Urinary bladder (tissue), 4 donors: ENCODE measurements around the gene NDUFAF2. TPM values are rescaled to one million over a fixed set of nuclear protein-coding genes. Genes with fewer than 3 reads are reported as not detected.
"Not testable (repeated sequence)": the region's sequence is repeated elsewhere in the genome, so short reads cannot be mapped to it uniquely, and the experiment has no call there.

ENCODE experiments used
- DNase-seq: peaks from one replicate; pipeline ENCODE4 v3.0.0-alpha.2; 2015; ENCODE audit errors: extremely low spot score
- H3K27ac ChIP-seq: one replicate; pipeline ENCODE4 v1.5.1; 2013; ENCODE audit warnings: low read depth, mild to moderate bottlenecking, moderate library complexity
- H3K36me3 ChIP-seq: one replicate; pipeline ENCODE4 v1.6.1; 2013; ENCODE audit warnings: mild to moderate bottlenecking, moderate library complexity; ENCODE audit not compliant: insufficient read depth
- H3K4me1 ChIP-seq: one replicate; pipeline ENCODE4 v1.6.1; 2013; ENCODE audit warnings: mild to moderate bottlenecking, moderate library complexity; ENCODE audit not compliant: insufficient read depth
- H3K4me3 ChIP-seq: one replicate; pipeline ENCODE4 v1.5.1; 2013; ENCODE audit warnings: low read depth, low read length
- WGBS: extraction: QIAGEN DNeasy Blood & Tissue Kit; methylation state at CpG from one replicate; pipeline ENCODE4 v1.1.7; 2013; 5-methylcytosine and 5-hydroxymethylcytosine counted together
- polyA plus RNA-seq: library from polyadenylated mRNA; stranded (reverse); fragments of 200-250 nt; gene quantifications from one replicate; pipeline ENCODE4 v1.2.3, GENCODE V29; 2013
- total RNA-seq: library from RNA; depleted of rRNA; stranded (reverse); fragments of >200 nt; gene quantifications from one replicate; pipeline ENCODE4 v1.2.3, GENCODE V29; 2014
- donor health status: healthy with polysubstance abuse.
- donor health status: healthy.

NDUFAF2 gene
- total and polyA plus RNA-seq, 2 donors = 23.8 to 49.8 TPM

DNA sequence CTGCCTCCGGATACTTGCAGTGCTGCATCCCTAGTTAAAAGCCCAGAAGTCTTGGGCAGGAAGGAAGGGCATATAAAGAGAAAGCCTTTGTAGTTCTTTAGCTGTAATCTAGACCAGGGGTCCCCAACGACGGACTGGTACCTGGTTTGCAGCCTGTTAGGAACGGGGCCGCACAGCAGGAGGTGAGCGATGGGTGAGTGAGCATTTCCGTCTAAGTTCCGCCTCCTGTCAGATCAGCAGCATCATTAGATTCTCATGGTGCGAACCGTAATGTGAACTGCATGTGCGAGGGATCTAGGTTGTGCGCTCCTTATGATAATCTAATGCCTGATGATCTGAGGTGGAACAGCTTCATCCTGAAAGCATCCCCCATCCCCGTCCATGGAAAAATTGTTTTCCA is 218.9 kb downstream of the NDUFAF2 start:
- Histone ChIP-seq H3K4me3 (no peak overlapping the region), H3K4me1 (no peaks in the 10 kb centered on the region), H3K27ac (no peak overlapping the region), H3K36me3 (peaks cover 4% of the 10 kb centered on the region)
- DNase-seq = no peak
- WGBS = 95% methylated on average over 13 of the region's 13 CpGs

DNA sequence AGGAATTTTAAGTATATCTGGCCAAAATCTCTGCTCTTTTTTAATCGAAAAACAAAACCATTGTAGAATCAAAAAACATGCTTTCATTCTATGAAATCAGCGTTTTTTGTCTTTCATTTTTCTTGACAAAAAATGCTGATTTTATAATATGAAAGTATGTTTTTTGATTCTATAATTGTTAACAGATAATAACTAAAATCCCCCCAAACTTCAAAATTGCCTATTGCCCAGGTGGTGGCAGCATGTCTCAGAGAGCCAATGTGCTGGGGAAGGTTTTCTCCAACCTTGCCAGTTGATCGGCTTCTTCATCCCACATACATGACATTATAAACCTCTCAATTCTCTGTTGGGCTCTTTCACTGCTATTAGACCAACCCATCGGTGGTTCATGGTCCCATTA is 222.4 kb downstream of the NDUFAF2 start:
- WGBS = 65% methylated on average over 4 of the region's 4 CpGs
- H3K27ac ChIP-seq = no peak overlapping the region
- H3K4me3 ChIP-seq = no peak overlapping the region
- no peak for DNase-seq
- no peaks in the 10 kb centered on the region for H3K4me1 ChIP-seq
- no peaks in the 10 kb centered on the region for H3K36me3 ChIP-seq

DNA sequence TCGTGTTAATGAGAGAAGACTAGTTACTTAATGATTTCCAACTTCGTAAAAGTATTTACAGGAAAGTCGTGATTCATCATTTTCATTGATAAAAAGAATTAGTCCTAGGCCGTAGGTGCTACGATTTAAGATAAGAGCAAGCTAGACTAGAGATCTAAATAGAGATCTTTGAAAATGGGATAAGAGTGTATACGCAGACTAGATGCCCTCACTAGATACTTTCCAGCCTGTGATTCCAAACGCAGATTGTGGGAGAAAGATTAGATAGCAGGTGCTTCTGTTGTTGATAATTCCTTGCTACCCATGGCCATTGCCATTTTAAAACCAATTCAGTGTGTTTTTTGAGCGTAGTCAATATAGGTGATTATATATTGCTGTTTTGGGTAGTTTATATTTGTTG is 223.9 kb downstream of the NDUFAF2 start:
- DNase-seq = no peak
- Histone ChIP-seq H3K4me3 (no peak overlapping the region), H3K4me1 (no peaks in the 10 kb centered on the region), H3K27ac (no peak overlapping the region), H3K36me3 (no peaks in the 10 kb centered on the region)
- 83% methylated on average over 8 of the region's 8 CpGs for WGBS

DNA sequence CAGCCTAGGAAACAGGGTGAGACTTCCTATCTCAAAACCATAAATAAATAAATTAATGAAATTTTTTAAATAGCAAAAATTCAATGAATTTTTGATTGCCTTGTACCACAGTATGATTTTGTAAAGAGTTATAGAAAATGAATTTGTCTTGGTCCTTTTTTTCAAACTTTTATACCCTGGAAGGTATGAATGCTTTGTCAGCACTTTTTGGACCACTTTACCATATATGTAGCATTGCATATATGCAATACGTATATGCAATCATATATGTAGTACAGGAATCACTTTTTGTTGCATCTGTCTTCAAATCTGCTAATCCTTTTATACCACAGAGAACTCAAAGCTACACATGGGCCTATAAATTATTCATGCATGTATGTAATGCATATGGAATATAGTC is 226.5 kb downstream of the NDUFAF2 start:
- WGBS = 95% methylated on average over 1 of the region's 1 CpG
- H3K27ac ChIP-seq = no peak overlapping the region
- no peaks in the 10 kb centered on the region for H3K36me3 ChIP-seq
- H3K4me1 ChIP-seq = no peaks in the 10 kb centered on the region
- DNase-seq = no peak
- H3K4me3 ChIP-seq = no peak overlapping the region

DNA sequence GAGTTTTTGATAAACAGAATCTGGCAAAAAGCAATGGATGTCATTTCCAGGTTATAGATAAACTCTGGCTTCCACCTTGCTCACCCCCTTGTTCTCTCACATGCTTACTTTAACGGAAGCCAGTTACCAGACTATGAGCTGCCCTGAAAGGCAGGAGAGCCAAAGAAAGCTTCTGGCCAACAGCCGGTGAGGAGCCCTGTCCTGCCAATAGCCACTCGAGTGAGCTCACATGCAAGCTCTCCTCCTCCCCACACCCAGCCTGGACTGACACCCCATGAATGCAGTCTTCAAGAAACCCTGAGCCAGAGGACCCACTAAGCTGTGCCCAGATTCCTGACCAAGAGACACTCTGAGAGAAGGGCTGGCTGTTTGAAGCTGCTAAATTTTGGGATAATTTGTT is 231.6 kb downstream of the NDUFAF2 start:
- H3K36me3 ChIP-seq = no peaks in the 10 kb centered on the region
- no peak overlapping the region for H3K4me3 ChIP-seq
- no peak overlapping the region for H3K27ac ChIP-seq
- 93% methylated on average over 3 of the region's 3 CpGs for WGBS
- H3K4me1 ChIP-seq = no peaks in the 10 kb centered on the region
- DNase-seq = no peak

DNA sequence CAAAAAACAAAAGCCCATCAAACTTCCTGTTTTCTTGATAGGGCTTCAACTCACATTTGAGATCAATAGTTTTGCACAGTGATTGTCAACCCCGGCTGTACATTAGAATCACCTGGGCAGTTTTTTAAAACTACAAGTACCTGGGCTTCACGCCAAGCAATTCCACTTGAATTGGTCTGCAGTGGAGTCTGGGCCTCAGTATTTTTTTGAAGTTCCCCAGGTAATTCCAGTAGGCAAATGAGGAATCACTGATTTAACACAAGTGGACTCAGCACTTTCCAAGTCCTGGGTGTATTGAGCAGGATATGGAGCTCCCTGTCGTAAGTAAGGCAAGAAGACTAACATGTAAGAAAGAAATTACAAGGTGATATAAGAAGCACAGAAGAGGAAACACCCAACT is 232.1 kb downstream of the NDUFAF2 start:
- Histone ChIP-seq H3K4me1 (no peaks in the 10 kb centered on the region), H3K36me3 (no peaks in the 10 kb centered on the region), H3K4me3 (no peak overlapping the region), H3K27ac (no peak overlapping the region)
- 96% methylated on average over 3 of the region's 3 CpGs for WGBS
- no peak for DNase-seq

DNA sequence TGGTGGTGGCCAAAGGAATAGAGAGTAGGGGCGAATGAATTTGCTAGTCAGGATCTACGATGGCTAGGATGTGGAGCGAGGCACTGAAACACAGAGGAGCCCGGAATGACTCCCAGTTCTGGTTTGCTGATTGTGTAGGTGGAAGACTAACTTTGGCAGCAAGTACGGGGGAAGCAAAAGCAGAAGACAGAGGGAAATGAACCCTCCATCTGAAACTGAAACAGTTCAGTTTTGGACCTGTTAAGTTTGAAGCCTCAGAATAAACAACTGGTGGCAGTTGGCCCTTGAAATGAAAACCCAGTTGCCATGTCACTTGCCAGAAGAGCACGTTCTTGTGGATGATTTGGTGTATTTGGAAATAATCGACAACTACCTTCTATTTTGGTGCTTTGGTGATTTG is 232.7 kb downstream of the NDUFAF2 start:
- Histone ChIP-seq H3K4me3 (no peak overlapping the region), H3K27ac (no peak overlapping the region), H3K36me3 (no peaks in the 10 kb centered on the region), H3K4me1 (no peaks in the 10 kb centered on the region)
- 89% methylated on average over 7 of the region's 7 CpGs for WGBS
- DNase-seq = no peak

DNA sequence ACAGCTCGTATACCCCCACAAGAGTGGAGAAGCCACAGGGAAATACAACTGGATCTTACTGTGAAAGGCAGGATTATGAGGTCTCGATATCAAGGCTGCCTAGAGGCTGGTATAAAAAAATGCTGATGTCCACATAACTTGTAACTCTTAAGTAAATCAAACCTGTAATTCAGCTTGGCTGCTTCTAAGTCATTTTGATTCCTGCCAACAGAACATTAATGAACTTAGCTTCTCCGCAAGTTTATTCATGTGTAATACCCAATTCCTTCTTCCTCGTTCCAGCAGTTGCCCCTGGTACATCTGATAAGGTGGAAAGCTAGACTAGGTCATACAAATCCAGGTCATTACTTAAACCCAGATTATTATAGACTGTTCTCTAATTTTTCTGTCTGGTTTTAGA is 233.7 kb downstream of the NDUFAF2 start:
- H3K4me3 ChIP-seq = no peak overlapping the region
- H3K4me1 ChIP-seq = no peaks in the 10 kb centered on the region
- H3K27ac ChIP-seq = no peak overlapping the region
- H3K36me3 ChIP-seq = no peaks in the 10 kb centered on the region
- 81% methylated on average over 4 of the region's 4 CpGs for WGBS
- DNase-seq = no peak

DNA sequence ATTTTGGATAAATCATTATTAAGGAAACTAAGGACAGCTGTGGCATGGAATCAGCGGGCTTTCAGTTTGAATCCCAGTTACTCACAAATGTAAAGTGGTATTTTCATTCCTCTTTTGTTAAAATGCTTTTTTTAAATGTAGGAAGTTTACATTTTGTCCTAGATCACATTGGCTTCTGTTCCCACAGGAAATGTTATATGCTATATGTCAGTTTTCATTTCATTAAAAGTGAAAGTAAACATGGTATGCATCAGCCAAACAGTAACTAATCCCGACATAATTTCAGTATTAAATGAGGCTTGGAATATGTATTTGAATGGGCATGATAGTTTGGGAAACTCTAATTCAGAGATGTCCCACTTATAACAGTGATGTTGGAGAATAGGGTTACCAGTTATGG is 235.9 kb downstream of the NDUFAF2 start:
- no peak overlapping the region for H3K4me3 ChIP-seq
- no peaks in the 10 kb centered on the region for H3K36me3 ChIP-seq
- no peaks in the 10 kb centered on the region for H3K4me1 ChIP-seq
- 54% methylated on average over 2 of the region's 2 CpGs for WGBS
- H3K27ac ChIP-seq = no peak overlapping the region
- no peak for DNase-seq

DNA sequence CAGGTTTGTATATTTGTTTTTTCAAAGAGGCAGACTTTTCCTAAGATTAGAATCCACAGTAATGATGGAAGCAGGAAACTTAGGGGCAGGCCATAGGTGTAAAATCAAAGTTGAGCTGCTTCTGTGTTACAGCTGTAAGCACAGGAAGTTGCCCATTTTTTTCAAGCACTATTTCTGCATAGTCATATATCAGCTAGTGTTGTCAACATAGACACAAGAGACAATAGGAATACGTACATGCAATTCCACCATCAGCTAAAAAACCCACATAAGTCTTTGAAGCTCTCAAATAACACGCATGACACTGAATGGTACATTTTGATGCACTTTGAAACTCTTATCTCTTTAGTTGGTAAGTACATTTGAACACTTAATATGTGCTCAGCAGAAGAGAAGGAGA is 237.4 kb downstream of the NDUFAF2 start:
- WGBS = 79% methylated on average over 2 of the region's 2 CpGs
- no peak for DNase-seq
- Histone ChIP-seq H3K36me3 (no peaks in the 10 kb centered on the region), H3K4me1 (no peaks in the 10 kb centered on the region), H3K4me3 (no peak overlapping the region), H3K27ac (no peak overlapping the region)

DNA sequence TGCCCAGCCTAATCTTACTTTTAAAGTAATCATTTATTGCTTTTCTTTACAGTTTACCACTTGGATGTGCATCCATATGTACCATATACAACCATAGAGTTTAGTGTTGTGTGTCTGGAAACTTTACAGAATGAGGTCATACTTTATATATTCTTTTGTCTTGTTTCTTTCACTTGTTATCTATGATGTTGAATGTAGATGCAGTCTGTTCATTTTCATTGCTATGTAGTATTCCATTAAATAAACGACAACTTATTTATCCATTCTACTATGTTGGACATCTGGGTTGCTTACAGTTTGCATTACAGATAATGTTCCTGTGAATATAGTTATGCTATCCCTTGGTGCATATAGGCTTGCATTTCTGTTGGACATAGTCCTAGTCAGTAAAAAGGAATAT is 238.5 kb downstream of the NDUFAF2 start:
- Histone ChIP-seq H3K27ac (no peak overlapping the region), H3K4me1 (no peaks in the 10 kb centered on the region), H3K36me3 (no peaks in the 10 kb centered on the region), H3K4me3 (no peak overlapping the region)
- no peak for DNase-seq
- 97% methylated on average over 1 of the region's 1 CpG for WGBS

DNA sequence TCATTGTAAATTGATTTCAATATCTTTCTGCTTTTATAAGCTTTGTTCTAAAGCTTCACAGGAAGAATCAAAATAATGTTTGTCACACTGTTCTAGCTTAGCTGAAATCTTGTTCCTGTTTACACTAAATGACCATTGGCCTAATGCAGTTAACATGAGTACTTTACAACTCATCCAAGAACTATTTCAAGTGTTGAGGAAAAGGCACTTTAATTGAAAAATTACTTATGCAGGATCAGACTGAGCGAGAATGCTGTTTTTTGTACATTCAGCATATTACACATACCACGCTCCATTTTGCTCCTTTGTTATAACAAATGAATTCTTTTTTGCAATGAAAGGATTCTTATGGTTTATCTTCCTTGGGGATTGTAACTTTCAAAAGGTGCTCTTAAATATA is 239.7 kb downstream of the NDUFAF2 start:
- WGBS = 85% methylated on average over 2 of the region's 2 CpGs
- Histone ChIP-seq H3K4me3 (no peak overlapping the region), H3K27ac (no peak overlapping the region), H3K36me3 (no peaks in the 10 kb centered on the region), H3K4me1 (no peaks in the 10 kb centered on the region)
- no peak for DNase-seq

DNA sequence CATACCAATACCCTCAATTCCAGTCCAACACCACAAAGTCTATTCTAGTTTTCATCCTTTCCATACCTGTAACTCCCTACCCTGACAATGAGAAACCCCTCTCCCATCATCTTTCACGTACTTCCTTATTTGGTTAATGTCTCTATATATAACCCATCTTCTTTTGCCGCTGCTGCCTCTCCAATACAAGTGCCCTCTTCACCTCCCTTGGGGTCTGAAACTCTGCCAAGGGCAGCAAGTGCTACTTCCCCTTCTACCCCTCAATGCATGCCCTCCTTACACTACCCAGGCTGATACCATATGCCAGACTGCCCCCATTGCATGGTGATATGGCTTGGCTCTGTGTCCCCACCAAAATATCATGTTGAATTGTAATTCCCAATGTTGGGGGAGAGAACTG is 241.6 kb downstream of the NDUFAF2 start:
- Histone ChIP-seq H3K4me3 (no peak overlapping the region), H3K36me3 (no peaks in the 10 kb centered on the region), H3K4me1 (no peaks in the 10 kb centered on the region), H3K27ac (no peak overlapping the region)
- WGBS = 83% methylated on average over 2 of the region's 2 CpGs
- no peak for DNase-seq

DNA sequence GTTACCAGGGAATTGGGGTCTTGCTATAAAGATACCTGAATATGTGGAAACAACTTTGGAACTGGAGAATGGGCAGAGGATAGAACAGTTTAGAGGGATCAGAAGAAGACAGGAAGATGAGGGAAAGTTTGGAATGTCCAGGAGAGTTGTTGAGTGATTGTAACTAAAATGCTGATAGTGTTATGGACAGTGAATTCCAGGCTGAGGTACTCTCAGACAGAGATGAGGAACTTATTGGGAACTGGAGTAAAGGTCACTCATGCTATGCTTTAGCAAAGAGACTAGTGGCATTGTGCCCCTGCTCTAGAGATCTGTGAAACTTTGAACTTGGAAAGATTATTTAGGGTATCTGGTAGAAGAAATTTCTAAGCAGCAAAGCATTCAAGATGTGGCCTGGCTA is 242.3 kb downstream of the NDUFAF2 start:
- H3K36me3 ChIP-seq, H3K4me3 ChIP-seq, H3K4me1 ChIP-seq, DNase-seq, H3K27ac ChIP-seq: not testable (repeated sequence)

DNA sequence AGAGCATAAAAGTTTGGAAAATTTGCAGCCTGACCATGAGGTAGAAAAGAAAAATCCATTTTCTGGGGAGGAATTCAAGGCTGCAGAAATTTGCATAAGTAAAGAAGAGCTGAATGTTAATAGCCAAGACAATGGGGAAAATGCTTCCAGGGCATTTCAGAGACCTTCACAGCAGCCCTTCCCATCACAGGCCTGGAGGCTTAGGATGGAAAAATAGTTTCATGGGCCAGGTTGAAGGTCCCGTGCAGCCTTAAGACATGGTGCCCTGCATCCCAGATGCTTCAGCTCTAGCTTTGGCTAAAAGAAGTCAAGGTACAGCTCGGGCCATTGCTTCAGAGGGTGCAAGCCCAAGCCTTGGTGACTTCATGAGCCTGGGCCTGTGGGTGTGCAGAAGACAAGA is 242.8 kb downstream of the NDUFAF2 start:
- H3K4me1 ChIP-seq = not testable (repeated sequence)

More for the DNA sequence above, 242.8 kb downstream of the NDUFAF2 start:
- not testable (repeated sequence) for H3K27ac ChIP-seq, H3K36me3 ChIP-seq, DNase-seq, H3K4me3 ChIP-seq
- WGBS = 85% methylated on average over 2 of the region's 2 CpGs
